Activated CD4-positive, CD25-positive, alpha-beta regulatory T cell (primary cell): ENCODE results near the gene RAB5A.
"Not testable (repeated sequence)": the region's sequence is repeated elsewhere in the genome, so short reads cannot be mapped to it uniquely, and the experiment has no call there.

ENCODE experiments used
- DNase-seq, 4 experiments: peaks; one replicate each; lab custom pipeline; 2025; lab: John Stamatoyannopoulos, UW

Gene RAB5A

DNA sequence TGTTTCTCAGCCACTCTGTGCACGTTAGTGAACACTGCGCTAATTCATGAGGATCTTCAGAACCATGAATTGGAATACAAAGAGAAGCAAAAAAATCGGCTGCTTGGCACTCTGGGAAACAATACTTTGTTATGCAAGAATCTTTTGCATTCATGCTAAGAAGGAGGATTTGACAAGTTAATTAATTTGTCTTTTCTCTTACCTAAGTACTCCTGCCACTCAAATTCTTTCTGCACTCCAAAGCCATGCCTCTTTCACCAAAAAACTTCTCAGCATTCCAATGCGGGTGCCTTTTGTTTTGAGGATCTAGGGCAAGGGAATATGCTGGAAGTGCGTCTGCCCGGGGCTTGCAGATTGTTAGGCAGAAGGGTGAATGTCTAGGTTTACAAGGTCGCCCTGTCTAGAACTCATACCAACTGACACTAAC is 82.0 kb downstream of the RAB5A start:
- DNase-seq: no peak

GRCh38 chr3:20031939-20032338 is 85.0 kb downstream of the RAB5A start:
- DNase-seq: not testable (repeated sequence)
